DMS79 (cell line): ENCODE measurements around the gene SUOX.
"Not testable (repeated sequence)": the region's sequence is repeated elsewhere in the genome, so short reads cannot be mapped to it uniquely, and the experiment has no call there.

Experiments
- DNase-seq: peaks from one replicate; lab custom pipeline; 2025; lab: John Stamatoyannopoulos, UW

The SUOX gene

GRCh38 chr12:55996715-55997534 lies at the start of gene SUOX:
Gene SUOX (plus strand): TSS chr12:55997276. CDS start chr12:56002222, 4,946 bp downstream.
- peak; percentile 77 for DNase-seq

DNA sequence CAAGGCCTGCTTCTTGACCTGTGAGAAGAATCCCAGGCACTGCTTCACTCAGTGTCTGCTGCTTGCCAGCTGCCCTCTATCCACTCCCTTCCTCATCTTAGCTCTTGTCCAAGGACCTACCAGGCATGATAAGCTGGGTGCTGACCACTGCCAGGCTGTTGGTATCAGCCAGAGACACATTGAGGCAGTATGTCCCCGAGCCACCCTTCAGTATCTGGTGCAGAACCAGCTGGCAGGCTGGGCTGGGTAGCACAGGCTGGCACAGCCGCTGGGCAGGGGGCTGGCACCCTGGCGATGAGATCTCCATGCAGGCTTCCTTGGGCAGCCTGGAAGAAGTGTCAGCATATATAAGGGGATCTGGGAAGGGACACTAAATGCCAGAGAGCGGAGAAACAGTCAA lies 41.7 kb upstream of the SUOX start:
- DNase-seq, result no peak

DNA sequence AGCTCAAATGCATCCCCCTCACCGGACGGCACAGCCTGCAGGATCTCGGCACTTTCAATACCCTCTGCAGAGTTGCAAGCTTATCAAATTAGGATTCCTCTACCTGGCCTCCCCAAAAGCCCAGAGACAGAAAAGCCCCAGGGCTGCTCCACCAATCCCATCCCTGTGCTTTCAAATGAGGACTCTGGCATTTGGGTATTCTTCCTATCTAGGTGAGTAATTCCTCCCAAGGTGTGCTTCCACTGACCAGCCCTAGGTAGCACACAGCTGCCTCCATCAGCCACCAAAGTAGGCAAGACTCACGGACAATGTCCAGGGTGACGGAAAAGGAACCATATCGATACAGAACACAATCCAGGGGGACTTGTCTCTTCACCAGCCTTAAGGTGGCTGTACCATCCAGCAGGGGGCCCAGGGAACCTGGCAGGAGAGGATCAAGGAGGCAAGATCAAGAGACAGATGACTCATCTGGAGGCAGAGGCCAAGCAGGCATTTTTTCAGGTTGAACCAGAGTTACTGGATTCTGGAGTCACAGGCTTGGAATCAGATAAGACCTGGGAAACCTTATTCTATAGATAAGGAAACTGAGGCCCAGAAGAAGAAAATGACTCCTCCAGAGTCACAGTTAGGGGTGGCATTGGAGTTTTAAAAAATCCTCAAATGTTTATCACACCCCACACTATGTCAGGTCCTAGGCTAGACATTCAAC lies 41.1 kb upstream of the SUOX start:
- no peak for DNase-seq

DNA sequence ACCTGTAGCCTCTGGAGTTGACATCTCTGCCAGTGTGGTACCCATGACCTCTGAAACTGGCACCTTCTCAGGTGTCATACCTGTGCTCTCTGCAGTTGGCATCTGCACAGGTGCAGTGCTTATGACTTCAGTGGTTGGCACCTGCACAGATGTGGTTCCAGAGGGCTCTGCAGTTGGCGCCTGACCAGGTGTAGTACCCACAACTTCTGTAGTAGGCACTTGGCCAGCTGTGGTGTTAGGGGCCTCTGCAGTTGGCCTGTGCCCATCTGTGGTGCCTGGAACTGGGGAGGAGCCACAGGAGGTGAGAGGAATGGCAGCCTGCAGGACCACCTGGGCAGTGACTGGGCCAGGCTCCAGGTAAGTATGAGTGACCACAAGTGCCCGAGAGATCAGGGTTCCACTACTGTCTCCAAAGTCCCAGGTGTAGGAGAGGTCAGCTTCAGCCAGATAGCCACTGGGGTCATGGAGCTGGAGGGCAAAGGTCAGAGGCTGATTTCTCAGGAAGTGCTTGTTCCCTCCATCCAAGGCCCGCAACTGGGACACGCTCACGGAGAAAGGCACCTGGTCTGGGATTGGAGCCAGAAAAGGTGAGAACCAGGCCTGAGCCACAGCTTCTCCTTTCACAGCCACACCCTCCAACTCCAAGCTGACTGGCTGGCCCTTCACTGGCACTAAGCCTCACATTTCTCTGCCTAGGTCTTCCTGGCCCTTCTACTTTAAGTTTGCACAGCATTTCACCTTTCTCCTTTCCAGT lies 39.8 kb upstream of the SUOX start:
- DNase-seq, result peak; percentile 39

- no peak for DNase-seq
These were observed 33.3 kb upstream of the SUOX start for GRCh38 chr12:55963760-55964159.

DNA sequence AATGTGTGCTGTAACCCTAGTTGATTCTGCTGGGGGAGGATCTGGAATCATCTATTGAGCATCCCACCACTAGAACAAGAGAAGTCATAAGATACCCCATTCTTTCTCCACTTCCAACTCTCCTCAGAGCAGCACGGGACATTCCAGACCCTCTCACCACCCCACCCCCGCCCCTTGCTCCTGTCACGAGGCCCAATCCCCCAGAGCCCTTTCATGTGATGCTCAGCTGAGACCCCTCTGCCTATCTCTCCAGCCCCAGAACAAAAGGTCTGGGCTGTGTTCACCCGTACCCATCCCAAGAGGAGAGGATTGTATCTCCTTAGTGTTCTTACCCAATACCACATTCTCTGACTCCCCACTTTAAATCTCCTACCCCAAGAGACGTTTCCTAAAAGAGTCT lies 31.8 kb upstream of the SUOX start:
- DNase-seq, result no peak

DNA sequence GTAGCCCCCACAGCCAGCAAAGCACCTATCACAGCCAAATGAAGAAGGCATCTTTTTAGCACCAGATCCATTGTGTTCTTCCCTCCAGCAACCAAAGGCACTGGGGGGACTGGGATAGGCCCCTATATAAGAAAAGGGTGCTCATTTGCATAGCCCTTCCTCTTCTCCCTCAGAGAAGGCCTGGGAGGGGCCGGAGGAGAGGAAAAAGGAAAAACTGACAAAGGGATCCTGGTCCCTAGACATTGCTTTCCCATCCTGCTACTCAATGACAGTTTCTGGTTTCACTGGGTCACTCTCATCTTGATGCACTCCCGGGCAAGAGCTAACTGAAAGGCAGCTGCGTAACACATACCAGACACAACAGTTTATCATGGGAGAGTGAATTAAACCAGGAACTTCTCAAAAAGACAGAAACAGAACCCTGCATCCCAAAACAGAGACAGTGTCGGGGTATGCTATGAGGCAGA lies 31.1 kb upstream of the SUOX start, which contains the start of gene PMEL:
Gene PMEL (minus strand): TSS at position 102 of the 467 bp plus-strand sequence. CDS start 31 bp downstream, at position 71.
- DNase-seq, result no peak

DNA sequence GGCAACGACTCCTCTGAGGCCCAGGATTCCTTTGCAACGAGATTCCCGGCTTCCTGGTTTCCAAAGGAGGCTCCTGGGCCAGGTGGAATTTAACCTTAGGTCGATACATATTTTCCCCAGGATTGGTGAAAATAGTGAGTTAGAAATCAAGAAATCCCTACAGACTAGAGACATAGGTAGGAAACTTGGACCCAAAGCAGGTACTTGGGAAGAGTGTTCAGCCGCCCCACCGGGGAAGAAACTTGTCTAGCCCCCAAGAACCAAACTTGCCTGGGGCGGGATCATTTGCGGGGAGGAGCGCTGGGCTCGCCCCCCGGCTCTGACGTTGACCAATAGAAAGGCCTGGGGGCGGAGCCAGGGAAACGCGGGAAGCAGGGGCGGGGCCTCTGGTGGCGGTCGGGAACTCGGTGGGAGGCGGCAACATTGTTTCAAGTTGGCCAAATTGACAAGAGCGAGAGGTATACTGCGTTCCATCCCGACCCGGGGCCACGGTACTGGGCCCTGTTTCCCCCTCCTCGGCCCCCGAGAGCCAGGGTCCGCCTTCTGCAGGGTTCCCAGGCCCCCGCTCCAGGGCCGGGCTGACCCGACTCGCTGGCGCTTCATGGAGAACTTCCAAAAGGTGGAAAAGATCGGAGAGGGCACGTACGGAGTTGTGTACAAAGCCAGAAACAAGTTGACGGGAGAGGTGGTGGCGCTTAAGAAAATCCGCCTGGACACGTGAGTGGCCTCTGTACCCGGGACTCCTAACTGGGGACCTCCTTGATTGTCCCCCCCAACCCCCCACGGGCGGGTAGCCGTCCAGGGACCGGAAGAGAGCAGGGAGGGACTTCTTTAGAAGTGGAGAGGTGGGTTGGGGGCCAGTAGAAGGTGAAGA lies 30.4 kb upstream of the SUOX start, which contains the start of gene CDK2:
Gene CDK2 (plus strand): TSS at position 423 of the 874 bp plus-strand sequence. CDS start 179 bp downstream, at position 602.
- peak; percentile 51 for DNase-seq

DNA sequence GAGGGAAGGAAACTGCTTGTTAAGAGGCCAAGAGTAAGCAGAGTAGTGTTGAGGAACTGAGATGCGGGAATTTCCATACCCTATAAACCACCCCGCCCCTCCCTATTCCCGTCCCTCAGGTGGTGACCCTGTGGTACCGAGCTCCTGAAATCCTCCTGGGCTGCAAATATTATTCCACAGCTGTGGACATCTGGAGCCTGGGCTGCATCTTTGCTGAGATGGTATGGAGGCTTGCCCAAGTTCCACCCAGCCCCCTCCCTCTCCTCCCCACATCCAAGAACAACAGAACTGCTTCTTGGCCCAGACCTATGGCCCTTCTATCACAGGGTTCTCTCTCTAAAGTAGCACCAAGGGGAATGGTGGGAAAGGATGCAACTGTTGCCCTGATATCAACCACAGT lies 27.7 kb upstream of the SUOX start:
- no peak for DNase-seq

- no peak for DNase-seq
These were observed 26.3 kb upstream of the SUOX start for GRCh38 chr12:55970775-55971174.

GRCh38 chr12:55972042-55972441 lies 25.0 kb upstream of the SUOX start:
- DNase-seq, result no peak

DNA sequence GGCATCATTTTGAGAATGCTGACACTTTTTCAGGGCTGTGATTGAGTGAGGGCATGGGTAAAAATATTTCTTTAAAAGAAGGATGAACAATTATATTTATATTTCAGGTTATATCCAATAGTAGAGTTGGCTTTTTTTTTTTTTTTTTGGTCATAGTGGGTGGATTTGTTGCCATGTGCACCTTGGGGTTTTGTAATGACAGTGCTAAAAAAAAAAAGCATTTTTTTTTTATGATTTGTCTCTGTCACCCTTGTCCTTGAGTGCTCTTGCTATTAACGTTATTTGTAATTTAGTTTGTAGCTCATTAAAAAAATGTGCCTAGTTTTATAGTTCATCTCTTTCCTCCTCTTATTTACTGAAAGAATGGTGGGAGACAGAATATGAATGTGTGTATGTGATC lies 24.6 kb upstream of the SUOX start:
- DNase-seq, result no peak

GRCh38 chr12:55972911-55973598 lies 24.0 kb upstream of the SUOX start:
- DNase-seq, result no peak

DNA sequence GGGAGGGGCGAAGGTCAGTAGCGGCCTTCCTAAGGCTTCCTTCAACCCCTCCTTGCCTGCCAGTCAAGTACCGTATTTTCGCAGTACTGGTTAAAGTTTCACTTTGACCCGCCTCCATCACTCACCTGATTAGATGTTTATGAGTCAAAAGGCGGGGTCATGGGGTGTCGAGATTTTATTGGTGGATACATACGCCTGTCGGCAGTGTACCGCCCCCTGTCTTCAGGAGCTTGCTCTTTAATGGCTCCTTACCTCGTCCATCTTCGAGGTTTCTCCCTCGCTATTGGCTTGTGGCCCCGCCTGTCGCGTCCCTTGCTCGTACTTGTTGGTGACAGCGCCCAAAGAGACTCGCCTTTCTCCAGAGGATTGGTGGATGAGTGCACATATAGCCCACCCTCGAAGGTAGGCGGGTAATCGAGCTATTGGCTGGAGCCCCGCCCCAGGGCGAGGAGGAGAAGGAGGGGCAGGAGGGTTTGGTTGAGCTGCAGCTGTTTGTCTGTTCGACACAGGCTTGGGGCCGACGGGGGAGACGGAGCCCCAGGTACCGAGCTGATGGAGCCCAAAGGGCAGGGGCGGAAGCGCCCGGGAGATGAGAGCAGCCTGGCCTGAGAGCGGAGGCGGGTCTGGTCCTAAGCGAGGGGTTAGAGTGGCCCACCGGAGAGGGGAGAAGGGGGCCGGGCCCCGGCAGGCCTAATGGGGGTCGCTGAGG lies 23.3 kb upstream of the SUOX start, which contains the start of gene RAB5B:
Gene RAB5B (plus strand): TSS at position 480 of the 709 bp plus-strand sequence. CDS start 12,883 bp downstream, outside the sequence.
- peak; percentile 99 for DNase-seq

DNA sequence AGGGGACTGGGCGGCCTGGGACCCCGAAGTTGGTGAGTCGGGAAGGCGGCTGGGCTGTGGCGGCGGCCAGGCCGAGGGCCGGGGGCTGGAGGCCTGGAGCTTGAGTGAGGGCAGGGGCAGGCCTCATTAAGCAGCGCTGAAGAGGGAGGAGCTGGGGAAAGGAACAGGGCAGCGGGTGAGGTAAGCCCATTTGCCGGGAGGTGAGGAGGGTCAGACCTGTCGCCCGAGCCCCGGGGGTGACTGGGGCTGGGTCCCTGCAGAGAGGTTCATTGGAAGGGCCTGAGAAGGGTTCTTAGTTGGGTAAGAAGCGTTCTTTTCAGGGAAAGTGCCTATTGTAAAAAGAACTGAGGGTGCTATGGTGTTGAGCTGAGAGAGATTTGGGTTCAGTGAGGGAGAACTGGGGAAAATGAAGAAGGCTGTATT lies 22.8 kb upstream of the SUOX start:
- peak; percentile 6 for DNase-seq

DNA sequence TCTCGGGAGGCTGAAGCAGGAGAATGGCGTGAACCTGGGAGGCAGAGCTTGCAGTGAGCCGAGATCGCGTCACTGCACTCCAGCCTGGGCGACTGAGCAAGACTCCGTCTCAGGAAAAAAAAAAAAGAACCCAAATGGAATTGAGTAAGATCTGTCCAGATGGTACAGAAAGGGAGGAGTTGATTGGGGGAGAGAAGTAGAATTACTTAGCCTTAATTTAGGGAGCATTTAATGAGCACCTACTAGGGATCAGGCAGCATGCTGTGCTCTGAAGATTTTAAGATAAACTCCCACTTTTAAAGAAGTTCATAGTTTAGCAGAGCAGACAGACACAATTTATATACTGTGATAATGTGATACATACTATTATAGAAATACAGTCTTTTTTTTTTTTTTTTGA lies 18.7 kb upstream of the SUOX start:
- no peak for DNase-seq

GRCh38 chr12:55979069-55979468 lies 18.0 kb upstream of the SUOX start:
- no peak for DNase-seq

- not testable (repeated sequence) for DNase-seq
These were observed 15.2 kb upstream of the SUOX start for GRCh38 chr12:55981882-55982281.

DNA sequence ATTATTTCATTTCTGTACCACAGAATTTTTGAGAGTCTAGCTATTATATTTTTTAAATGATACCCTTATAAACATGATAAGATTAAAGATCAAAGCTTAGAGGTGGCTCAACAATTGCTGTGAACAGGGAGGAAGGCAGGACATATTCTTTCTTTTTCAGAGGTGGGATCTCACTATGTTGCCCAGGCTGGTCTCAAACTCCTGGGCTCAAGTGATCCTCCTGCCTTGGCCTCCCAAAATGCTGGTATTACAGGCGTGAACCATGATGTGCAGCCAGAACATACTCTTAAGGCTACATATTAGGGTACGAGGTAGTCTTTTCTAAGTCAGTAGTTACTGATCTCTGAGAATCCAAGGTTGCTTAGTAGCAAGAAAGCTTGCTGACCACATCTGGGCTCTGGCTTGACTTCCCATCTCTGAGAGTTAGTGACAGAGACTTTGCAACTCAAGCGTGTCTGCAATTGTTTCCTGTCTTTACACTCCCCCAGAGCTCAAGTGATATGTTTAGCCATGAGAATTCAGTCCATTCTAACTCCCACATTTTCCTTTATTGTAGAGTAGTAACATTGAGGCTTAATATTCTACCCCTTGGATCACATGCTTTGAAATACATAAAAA lies 14.6 kb upstream of the SUOX start:
- no peak for DNase-seq
